AG04450 (cell line): ENCODE data around the gene CFAP206. TPM values are rescaled to one million over a fixed set of nuclear protein-coding genes. Genes with fewer than 3 reads are reported as not detected.

Experiments
- CTCF ChIA-PET: fragments of 300-600, 350-600 bp; formaldehyde crosslinking; extraction: SDS; loops from one replicate; lab custom pipeline; 2022; ENCODE audit warnings: antibody characterized with exemption, inconsistent platforms; lab: Charles Lee
- POLR2A ChIA-PET: fragments of 350-600 bp; formaldehyde crosslinking; extraction: SDS; loops from one replicate; lab custom pipeline; 2021; ENCODE audit warnings: antibody characterized with exemption, inconsistent platforms; lab: Yijun Ruan, JAX
- DNase-seq: peaks from one replicate; pipeline ENCODE4 v3.0.0-alpha.2; 2011; ENCODE audit warnings: low read depth, low spot score
- H3K27ac ChIP-seq: one replicate; pipeline ENCODE4 v1.5.1; 2012; ENCODE audit warnings: low read depth, low read length, control low read depth
- H3K27me3 ChIP-seq: one replicate; pipeline ENCODE4 v1.6.0; 2012; ENCODE audit warnings: low read length; ENCODE audit not compliant: control insufficient read depth, insufficient read depth
- H3K4me3 ChIP-seq: 2 replicates; pipeline ENCODE4 v1.5.1; 2011; ENCODE audit warnings: mild to moderate bottlenecking, low read depth, low read length, control low read depth
- H3K9me3 ChIP-seq: 2 replicates; pipeline ENCODE4 v1.5.1; 2012; ENCODE audit warnings: low read length; ENCODE audit not compliant: control insufficient read depth, insufficient read depth
- CTCF ChIP-seq: IDR thresholded peaks from 2 replicates; pipeline ENCODE4 v1.5.1; 2011; ENCODE audit warnings: low read depth, low read length, control low read depth, inconsistent platforms
- polyA plus RNA-seq: library from polyadenylated mRNA; depleted of rRNA; stranded (reverse); fragments of >200 nt; gene quantifications from 2 replicates; pipeline ENCODE4 v1.2.3, GENCODE V29; 2011

Gene CFAP206
- polyA plus RNA-seq, 1 experiment, result 0.11 TPM

GRCh38 chr6:87419266-87419665 lies 11.5 kb downstream of the CFAP206 start:
- Histone ChIP-seq H3K27me3 (peaks cover 8% of the 10 kb centered on the region), H3K27ac (no peak overlapping the region), H3K4me3 (no peak overlapping the region), H3K9me3 (no peaks in the 10 kb centered on the region)
- CTCF ChIA-PET, result interaction anchor here (1.7 kb wide), 1 partner anchor 26 kb away, joined by 5 read pairs; no protein-coding TSS in a partner anchor
- POLR2A ChIA-PET, result no interaction called here
- DNase-seq, result no peak
- TF ChIP-seq CTCF, result no peak

- no peak for DNase-seq
- Histone ChIP-seq H3K4me3 (no peak overlapping the region), H3K9me3 (no peaks in the 10 kb centered on the region), H3K27ac (no peak overlapping the region), H3K27me3 (peaks cover 8% of the 10 kb centered on the region)
- CTCF ChIA-PET, result interaction anchor here (1.7 kb wide), 1 partner anchor 27 kb away, joined by 5 read pairs; no protein-coding TSS in a partner anchor
- POLR2A ChIA-PET, result no interaction called here
- TF ChIP-seq CTCF, result no peak
These were observed 12.6 kb downstream of the CFAP206 start for GRCh38 chr6:87420360-87420759.

GRCh38 chr6:87421576-87421975 lies 13.8 kb downstream of the CFAP206 start:
- no peak overlapping the region for H3K27ac ChIP-seq
- ChIA-PET POLR2A (no interaction called here), CTCF (no interaction called here)
- DNase-seq, result no peak
- no peaks in the 10 kb centered on the region for H3K9me3 ChIP-seq
- no peak for TF ChIP-seq CTCF
- peaks cover under 1% of the 10 kb centered on the region for H3K27me3 ChIP-seq
- H3K4me3 ChIP-seq, result no peak overlapping the region

GRCh38 chr6:87426789-87427188 lies 19.0 kb downstream of the CFAP206 start:
- no peak for TF ChIP-seq CTCF
- no peak overlapping the region for H3K27ac ChIP-seq
- H3K27me3 ChIP-seq, result no peaks in the 10 kb centered on the region
- H3K9me3 ChIP-seq, result no peaks in the 10 kb centered on the region
- CTCF ChIA-PET, result no interaction called here
- H3K4me3 ChIP-seq, result no peak overlapping the region
- DNase-seq, result no peak
- POLR2A ChIA-PET, result no interaction called here

GRCh38 chr6:87430499-87430898 lies 22.7 kb downstream of the CFAP206 start:
- ChIA-PET CTCF (no interaction called here), POLR2A (no interaction called here)
- Histone ChIP-seq H3K27ac (no peak overlapping the region), H3K4me3 (no peak overlapping the region), H3K9me3 (no peaks in the 10 kb centered on the region), H3K27me3 (no peaks in the 10 kb centered on the region)
- no peak for DNase-seq
- no peak for TF ChIP-seq CTCF
